GM18508 (cell line): ENCODE data around the gene ATP2A3.
"Not testable (repeated sequence)": the region's sequence is repeated elsewhere in the genome, so short reads cannot be mapped to it uniquely, and the experiment has no call there.

Source experiments
- ATAC-seq: cut with Tn5 transposase; IDR thresholded peaks from one replicate; pipeline ENCODE4 v1.9.1; 2021; ENCODE audit warnings: moderate number of reproducible peaks; ENCODE audit not compliant: insufficient read depth, unreplicated experiment

The ATP2A3 gene

DNA sequence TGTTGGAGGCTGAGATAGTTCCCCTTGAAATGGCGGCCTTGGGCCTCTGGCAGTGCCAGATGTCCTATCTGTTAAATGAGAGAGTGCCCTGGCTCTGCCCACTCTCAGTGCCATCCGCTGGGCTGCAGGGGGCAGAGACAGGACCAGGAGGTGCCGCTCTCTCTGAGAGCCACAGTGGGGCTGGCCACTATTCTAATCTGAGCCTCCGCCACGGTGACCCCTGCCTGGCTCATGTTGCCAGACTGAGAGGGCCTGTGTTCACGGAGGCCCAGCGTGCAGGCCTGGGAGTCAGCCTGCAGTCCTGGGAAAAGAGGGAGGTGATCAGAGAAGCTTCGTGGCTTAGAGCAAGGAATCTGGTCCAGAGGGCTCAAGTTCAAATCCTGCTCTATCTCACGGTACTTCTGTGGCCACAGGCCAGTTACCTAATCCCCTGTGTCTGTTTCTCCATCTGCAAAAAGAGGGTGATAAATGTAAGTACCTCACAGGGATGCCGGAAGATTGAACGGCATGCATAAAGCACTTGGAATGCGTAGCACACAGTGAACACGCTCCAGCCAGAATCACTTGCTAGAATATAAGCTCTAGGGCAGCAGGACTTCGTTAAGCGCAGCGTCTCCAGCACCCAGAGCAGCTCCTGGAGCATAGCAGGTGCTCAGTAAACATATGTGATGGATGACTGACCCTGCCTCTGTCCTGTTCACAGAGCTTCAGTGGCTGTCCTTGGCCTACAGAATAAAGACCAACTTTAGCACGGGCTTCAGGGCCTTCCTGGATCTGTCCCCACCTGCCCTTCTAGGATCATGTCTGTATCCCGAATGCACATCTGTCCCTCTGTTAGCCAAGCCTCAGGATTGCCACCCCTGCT is 6.3 kb downstream of the ATP2A3 start:
- ATAC-seq: no peak

DNA sequence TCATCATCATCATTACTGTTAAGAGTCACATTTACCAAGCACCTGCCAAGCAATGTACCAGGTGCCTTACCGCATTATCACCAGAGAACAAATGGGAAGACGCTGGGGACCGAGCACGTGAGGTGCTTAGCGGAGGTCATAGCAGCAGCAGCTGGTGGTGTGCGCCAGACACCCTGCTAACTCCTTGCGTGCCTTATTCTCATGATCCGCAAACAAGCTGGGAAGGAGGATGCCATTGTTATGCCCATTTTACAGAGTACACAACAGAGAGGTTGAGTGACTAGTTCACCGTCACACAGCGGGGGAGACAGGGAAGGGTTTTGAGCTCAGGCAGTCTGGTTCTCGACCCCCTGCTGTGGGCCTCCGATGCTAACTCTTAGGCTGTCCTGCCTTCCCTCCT is 7.3 kb downstream of the ATP2A3 start:
- no peak for ATAC-seq

DNA sequence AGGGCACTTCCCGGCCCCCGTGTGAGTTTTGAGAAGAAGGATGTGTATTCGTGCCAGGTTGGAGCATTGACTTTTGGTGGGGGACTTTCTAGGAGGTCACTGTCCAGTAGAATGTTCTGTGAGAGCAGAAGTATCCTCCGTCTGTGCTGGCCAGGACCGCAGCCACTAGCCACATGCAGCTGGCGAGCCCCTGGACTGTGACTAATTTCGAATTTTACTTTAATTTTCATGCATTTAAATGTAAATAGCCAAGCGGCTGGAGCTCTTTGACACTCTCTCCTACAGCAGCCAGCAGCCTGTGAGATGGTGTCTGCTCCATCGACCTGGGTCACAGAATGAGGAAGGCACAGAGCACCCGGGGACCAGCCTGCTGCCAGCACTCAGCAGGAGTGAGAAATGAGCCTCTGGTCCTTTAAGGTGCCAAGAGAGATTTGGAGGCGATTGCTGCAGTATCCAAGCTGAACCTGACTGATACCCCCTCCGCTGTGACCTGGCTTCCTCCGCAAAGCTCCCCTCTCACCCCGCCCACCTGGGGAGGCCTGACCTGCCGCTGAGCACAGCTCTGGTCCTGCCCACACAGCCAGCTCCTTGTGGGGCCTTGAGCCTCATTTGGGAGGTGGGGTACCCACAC is 7.8 kb downstream of the ATP2A3 start:
- no peak for ATAC-seq

DNA sequence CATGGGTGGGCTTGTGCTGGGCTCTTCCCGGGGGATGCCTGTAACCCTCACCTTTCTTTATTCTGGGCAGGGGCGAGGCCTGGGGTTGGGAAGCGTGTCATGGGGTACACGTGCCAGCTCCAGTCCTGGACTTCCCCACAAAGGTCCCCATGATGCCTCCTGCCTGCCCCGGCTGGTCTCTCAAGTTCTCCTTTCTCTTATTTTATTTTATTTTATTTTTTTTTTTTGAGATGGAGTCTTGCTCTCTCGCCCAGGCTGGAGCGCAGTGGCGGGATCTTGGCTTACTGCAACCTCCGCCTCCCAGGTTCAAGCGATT is 8.6 kb downstream of the ATP2A3 start:
- no peak for ATAC-seq

DNA sequence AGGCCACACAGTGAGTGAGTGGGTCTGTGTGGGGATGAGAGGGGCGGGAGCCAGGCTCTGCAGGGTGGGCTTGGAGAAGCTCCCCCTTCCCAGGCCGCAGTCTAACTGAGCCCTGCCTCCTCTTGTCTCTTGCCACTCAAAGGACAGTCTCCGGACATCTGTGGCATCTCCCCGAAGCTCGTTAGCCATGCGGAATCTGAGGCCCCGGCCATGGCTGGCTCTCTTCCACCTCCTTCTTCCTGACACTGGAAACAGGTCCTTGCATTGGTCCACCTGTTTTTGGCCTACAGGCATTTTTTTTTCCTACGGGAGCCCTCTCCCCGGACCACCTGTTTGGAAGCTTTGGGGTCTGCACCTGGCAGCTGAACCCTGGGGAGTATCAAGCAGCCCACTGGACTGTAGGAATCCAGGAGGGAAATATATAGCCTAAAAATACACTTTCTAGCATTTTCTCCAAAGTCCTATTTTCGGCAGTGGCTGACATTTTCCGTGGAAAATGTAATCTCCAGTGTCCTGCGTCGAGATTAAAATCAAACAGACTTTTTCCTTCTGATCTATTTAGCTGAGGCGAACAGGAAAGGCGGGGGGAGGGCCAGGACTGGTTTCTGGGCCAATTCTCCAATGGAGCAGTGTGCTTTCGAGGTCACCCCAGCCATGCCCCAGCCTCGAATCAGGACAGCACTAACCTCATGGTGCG is 9.1 kb downstream of the ATP2A3 start:
- ATAC-seq: no peak

DNA sequence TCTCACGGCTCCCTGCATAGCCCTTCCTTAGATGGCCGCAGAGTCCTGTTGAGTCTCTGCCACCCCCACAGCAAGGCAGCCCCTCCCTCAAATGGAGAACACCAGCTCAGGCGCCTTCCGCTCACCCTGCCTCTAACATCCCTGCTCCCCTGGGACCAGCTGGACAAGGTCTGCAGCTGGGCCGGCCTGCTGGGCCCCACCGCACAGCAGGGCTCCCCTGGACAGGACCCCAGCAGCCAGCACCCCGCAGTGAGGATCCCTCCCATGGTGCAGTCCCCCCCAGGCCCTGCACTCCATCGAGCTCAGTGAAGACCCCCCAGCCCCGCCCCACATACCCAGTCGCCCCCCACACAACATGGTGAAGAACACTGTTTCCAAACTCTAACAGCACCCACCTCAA is 10.2 kb downstream of the ATP2A3 start:
- ATAC-seq: no peak

DNA sequence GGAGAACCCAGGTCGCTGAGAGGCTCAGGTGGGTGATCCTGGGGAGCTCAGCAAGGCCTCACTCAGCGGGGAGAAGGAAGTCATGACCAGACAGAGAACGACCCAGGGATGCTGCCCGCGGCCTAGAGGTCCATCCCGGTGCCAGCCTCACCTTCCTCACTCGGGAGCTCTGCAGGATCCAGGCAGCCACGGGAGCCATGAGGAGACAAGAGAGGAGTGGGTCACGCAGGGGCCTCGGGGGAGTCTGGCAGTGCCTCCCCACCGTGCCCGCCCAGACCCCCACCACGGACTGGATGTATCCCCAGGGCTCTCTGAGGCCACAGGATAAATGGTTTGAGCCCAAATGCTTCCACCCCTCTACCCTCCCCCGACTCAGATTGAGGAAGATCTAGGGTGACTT is 10.7 kb downstream of the ATP2A3 start:
- ATAC-seq: no peak

DNA sequence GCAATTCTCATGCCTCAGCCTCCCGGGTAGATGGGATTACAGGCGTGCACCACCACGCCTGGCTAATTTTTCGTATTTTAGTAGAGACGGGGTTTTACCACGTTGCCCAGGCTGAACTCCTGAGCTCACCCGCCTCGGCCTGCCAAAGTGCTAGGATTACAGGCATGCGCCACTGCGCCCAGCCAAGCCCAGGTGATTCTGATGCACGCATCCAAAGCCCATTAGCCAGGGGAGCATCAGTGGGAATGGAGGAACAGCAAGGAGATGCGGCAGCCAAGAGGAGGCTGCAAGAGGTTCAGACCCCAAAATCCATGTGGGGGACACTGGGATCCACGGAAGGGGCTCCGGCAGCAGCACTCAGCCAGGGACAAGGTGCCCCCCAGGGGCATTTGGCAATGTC is 12.1 kb downstream of the ATP2A3 start:
- ATAC-seq: no peak

DNA sequence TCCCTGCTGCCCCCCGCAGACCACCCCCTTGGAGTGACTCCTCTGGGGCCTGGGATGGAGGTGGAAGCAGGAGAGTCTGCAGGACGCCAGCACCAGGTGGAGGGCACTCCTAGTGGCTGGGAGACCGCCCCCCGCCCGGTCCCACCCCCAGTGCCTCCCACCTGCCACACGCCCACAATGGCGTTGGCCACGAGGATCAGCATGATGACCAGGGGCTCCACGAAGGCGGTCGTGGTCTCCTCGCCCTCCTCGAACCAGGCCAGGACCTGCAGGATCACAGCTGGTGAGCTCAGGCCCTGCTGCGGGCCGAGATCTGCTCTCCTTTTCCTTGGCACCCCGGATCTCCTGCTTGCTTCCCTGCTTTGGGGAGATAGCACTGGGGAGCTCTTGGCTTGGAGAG is 12.8 kb downstream of the ATP2A3 start:
- ATAC-seq: no peak

DNA sequence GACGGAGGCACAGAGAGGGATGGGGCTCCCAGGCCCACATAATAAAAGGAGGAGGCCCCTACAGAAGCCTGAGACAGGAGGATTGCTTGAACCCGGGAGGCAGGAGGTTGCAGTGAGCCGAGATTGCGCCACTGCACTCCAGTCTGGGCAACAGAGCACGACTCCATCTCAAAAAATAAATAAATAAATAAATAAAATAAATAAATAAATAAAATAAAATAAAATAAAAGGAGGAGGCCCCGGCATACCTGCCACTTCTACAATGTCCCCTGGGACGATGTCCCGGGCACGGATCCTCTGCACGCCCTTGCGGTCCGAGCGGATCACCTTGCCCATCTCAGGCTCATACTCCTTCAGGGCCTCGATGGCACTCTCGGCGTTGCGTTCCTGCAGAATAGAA is 13.2 kb downstream of the ATP2A3 start:
- ATAC-seq: no peak

DNA sequence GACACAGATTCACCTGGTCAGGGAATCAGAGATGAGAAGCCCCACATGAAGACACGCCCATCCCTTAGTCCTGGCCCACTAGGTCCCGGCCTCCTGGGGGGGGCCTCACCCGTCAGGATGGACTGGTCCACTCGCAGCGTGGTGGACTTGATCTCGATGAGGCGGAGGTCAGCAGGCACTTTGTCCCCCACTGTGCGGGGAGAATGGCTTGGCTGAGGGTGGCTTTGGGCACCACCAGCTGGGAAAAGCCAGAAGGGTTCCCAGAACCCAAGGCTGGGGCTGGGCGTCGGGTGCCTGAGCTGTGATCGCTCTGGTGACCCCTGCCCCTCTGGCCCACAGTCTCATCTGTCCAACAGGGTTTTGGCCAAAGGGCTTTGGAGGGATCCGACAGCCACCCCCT is 13.7 kb downstream of the ATP2A3 start:
- no peak for ATAC-seq

DNA sequence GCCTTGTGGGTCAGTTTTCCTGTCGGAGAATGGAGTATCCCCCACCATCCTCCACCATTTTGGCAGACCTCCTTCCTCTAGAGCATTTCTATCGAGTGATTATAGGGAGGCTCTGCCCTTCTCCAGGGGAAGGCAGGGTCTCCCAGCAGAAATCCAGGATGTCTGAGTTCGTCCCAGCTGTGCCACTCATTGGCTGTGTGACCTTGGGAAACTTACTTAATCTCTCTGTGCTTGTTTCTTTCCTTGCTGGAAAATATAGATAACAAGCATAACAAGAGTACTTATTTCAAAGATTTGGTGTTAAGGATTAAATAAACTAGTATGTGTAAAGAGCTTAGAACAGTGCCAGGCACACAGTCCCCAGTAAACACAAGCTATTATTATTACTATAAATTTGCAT is 14.8 kb downstream of the ATP2A3 start:
- ATAC-seq: no peak

DNA sequence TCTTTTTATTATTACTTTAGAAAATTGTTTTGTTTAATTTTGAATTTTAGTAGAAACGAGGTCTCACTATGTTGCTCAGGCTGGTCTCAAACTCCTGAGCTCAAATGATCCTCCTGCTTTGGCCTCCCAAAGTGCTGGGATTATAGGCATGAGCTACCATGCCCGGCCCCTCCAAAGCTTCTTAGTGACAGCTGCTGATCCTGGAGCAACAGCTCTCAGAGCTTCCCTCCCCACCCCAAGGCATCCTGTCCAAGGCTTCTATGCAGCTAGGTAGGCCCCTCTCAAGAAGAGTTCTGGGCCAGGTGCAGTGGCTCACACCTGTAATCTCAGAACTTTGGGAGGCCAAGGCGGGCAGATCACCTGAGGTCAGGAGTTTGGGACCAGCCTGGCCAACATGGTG is 15.7 kb downstream of the ATP2A3 start:
- ATAC-seq: not testable (repeated sequence)

DNA sequence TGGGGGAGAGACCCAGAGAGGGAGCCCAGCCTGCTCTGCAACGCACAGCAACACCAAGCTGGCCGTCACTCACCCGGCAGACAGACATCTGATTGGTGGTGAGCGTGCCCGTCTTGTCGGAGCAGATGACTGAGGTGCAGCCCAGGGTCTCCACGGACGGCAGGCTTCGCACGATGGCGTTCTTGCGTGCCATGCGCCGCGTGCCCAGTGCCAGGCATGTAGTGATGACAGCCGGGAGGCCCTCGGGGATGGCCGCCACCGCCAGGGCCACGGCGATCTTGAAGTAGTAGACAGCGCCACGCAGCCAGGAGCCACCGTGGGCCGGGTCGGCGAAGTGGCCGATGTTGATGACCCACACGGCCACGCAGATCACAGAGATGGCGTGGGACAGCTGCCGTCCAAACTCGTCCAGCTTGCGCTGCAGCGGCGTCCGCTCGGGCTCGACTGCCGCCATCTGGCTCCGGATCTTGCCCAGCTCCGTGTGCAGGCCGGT is 16.9 kb downstream of the ATP2A3 start:
- no peak for ATAC-seq

DNA sequence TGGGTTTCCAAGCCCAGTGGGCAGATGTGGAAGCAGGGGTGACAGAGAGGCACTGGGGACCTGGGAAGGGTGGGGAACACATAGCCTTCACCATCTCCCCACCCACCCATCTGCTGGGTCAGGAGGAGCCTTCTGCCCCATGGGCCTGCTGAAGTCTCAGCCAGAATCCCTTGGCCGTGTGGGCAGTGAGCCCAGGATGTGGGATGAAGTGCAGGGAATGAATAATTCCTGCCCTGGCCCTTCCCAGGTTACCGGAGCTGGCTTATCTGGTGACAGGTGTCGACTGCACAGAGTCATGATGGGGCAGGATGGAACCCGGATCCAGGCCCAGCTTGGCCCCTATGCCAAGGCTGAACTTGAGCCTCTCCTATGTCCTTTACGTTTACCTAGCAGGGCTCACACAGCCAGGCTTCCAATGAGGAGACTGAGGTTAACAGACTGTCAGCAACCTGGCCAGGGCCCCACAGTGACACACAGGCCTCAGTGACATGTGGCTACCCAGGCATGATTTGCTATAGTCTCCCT is 17.5 kb downstream of the ATP2A3 start:
- no peak for ATAC-seq

DNA sequence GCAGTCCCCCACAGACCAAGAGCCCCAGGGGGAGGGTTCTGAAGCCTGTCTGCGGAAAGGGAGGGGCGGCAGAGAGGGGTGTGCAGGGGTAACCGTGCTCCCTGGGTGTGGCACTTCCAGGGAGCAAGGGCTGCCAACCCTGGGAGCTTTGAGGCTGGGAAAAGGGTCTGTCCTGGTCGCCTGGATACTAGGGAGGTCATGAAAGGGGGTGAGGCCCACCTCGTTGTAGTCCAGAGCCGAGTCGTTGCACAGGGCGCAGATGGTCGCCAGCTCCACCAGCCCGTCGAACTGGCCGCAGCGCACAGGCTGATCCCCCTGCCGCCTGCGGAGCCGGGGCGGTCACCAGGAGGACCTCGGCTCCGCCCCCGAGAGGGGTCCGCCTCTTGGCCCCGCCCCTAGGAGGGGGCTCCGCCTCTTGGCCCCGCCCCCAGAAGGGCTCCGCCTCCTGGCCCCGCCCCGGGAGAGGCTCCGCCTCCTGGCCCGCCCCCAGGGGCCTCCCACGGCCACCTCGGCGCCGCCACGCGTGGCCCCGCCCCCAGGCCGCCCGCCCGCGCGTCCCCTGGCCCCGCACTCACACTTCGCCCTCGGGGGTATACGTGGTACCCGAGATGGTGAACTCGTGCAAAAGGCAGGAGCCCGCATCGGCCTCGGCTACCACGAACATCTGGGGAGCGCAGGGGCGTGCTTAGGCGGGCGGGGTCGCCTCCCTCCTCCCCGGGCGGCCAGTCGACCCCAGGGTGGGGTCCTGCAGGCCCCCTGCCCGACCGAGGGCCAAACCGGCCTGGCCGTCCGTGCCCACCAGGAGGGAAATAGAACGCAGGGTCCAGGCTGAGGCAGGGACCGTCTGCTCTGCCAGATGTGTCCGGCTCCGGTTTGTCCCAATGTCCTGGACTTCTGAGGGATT is 19.5 kb downstream of the ATP2A3 start:
- no peak for ATAC-seq

DNA sequence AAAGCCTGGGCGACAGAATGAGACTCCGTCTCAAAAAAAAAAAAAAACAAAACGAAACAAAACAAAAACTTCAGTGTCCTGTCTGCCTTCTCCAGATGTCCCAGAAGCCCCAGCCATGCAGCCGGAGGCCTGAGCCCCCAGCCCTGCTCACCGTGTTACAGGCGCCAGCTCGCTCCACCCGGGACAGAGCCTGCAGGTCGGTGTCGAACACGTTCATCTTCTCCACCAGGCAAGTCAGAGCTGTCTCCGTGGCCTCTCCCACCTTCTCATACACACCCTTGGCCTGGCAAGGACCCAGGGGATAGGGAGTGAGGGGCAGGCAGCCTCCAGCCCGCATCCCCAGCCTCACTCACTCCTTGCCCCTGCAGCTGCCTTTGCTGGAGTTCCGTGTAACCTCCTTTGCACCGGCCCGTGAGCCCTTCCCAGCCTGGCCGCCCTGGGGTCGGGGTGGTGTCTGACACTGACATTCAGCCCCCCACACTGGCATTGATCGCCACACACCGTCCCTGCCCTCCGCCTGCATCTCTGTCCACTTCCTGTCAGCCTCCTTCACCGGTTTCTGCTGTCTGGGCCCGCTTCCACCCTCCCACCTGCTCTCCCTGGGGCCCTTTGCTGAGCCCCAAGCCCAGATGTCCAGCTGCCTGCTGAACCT is 20.9 kb downstream of the ATP2A3 start:
- ATAC-seq: no peak

DNA sequence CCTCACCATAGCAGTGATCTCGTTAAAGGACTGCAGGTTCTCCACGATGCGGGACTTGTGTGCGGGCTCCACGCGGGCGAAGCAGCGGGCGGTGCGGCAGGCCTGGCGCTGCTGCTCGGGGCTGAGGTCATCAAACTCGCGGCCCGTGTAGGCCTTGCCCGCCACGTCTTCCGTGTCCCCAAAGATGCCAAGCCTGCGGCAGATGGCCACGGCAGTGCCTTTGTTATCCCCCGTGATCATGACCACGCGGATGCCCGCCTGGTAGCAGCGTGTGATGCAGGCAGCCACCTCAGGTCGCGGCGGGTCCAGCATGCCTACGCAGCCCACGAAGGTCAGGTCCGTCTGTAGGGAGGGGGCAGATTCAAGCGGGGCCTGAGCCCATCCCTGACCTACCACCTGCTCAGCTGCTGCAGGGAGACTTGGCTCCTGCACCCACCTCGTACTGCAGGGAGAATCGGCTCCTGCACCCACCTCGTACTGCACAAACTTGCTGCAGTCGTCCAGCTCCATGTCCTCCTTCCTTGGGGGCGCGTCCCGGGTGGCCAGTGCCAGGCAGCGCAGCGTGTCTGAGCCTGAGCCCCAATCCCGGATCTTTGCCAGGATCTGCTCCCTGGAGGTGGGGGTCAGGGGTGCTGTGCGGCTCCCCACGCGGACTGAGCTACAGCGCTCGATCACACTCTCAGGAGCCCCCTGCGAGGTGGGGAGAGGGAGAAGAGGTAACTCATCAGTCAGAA is 23.1 kb downstream of the ATP2A3 start:
- no peak for ATAC-seq

DNA sequence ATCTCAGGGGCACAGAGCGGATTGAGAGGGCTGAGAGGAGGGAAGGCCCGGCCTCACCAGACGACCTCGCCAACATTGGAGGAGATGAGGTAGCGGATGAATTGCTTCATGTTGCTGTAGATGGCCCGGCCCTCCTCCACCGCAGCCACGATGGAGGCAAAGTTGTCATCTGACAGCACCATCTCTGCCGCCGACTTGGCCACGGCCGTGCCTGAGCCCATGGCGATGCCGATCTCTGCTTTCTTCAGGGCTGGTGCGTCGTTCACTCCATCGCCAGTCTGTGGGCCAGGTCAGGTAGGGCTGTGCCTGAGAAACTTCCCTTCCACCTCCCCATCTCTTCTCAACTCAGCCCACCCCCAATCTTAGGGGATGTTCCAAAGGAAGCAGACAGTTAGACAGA is 26.9 kb downstream of the ATP2A3 start:
- ATAC-seq: no peak
